ENCODE results near the gene AHRR. TPM values are rescaled to one million over a fixed set of nuclear protein-coding genes. Genes with fewer than 3 reads are reported as not detected.

The AHRR gene
- total RNA-seq, 1 donor: 54.6 TPM

GRCh38 chr5:454936-455335 lies 133.4 kb downstream of the AHRR start:
- no peak for DNase-seq (ENCODE audit: insufficient read length, low spot score, missing footprints)
- Histone ChIP-seq H3K36me3 (ENCODE audit: insufficient read depth, low read length) (peaks cover 88% of the 10 kb centered on the region), H2AFZ (ENCODE audit: low read length) (no peak overlapping the region), H3K27me3 (ENCODE audit: insufficient read depth, low read length) (no peaks in the 10 kb centered on the region), H3K4me2 (ENCODE audit: insufficient read depth, low read length) (no peak overlapping the region), H3K27ac (ENCODE audit: low read depth, low read length) (no peak overlapping the region), H3K9me3 (ENCODE audit: low read depth, low read length) (no peaks in the 10 kb centered on the region), H3K79me2 (ENCODE audit: insufficient read depth, low read length) (peaks cover 75% of the 10 kb centered on the region), H4K20me1 (ENCODE audit: insufficient read depth, low read length) (peaks cover 39% of the 10 kb centered on the region), H3K4me1 (ENCODE audit: insufficient read depth, low read length) (peaks cover 8% of the 10 kb centered on the region), H3K4me3 (ENCODE audit: insufficient read depth, low read length) (no peak overlapping the region)
- TF ChIP-seq CTCF (IDR thresholded peaks at IDR 0.05; ENCODE audit: extremely low read depth, low read depth, low read length): no peak

- Histone ChIP-seq H3K27me3 (ENCODE audit: insufficient read depth, low read length) (no peaks in the 10 kb centered on the region), H3K36me3 (ENCODE audit: insufficient read depth, low read length) (peaks cover 88% of the 10 kb centered on the region), H3K4me2 (ENCODE audit: insufficient read depth, low read length) (no peak overlapping the region), H3K4me3 (ENCODE audit: insufficient read depth, low read length) (no peak overlapping the region), H2AFZ (ENCODE audit: low read length) (no peak overlapping the region), H3K79me2 (ENCODE audit: insufficient read depth, low read length) (peaks cover 78% of the 10 kb centered on the region), H4K20me1 (ENCODE audit: insufficient read depth, low read length) (peaks cover 39% of the 10 kb centered on the region), H3K4me1 (ENCODE audit: insufficient read depth, low read length) (peaks cover 8% of the 10 kb centered on the region), H3K9me3 (ENCODE audit: low read depth, low read length) (no peaks in the 10 kb centered on the region), H3K27ac (ENCODE audit: low read depth, low read length) (no peak overlapping the region)
- peak; percentile 42 for DNase-seq (ENCODE audit: insufficient read length, low spot score, missing footprints)
- no peak for TF ChIP-seq CTCF (IDR thresholded peaks at IDR 0.05; ENCODE audit: extremely low read depth, low read depth, low read length)
Observed at GRCh38 chr5:455806-456205, 134.3 kb downstream of the AHRR start.

GRCh38 chr5:456351-457194 lies 135.1 kb downstream of the AHRR start:
- peak; percentile 76 for DNase-seq (ENCODE audit: insufficient read length, low spot score, missing footprints)
- Histone ChIP-seq H3K4me2 (ENCODE audit: insufficient read depth, low read length) (no peak overlapping the region), H3K79me2 (ENCODE audit: insufficient read depth, low read length) (peaks cover 73% of the 10 kb centered on the region), H3K36me3 (ENCODE audit: insufficient read depth, low read length) (peaks cover 83% of the 10 kb centered on the region), H3K4me3 (ENCODE audit: insufficient read depth, low read length) (no peak overlapping the region), H3K4me1 (ENCODE audit: insufficient read depth, low read length) (peaks cover 8% of the 10 kb centered on the region), H3K27ac (ENCODE audit: low read depth, low read length) (no peak overlapping the region), H4K20me1 (ENCODE audit: insufficient read depth, low read length) (peaks cover 39% of the 10 kb centered on the region), H3K27me3 (ENCODE audit: insufficient read depth, low read length) (no peaks in the 10 kb centered on the region), H2AFZ (ENCODE audit: low read length) (no peak overlapping the region), H3K9me3 (ENCODE audit: low read depth, low read length) (no peaks in the 10 kb centered on the region)
- no peak for TF ChIP-seq CTCF (IDR thresholded peaks at IDR 0.05; ENCODE audit: extremely low read depth, low read depth, low read length)

GRCh38 chr5:457195-457961 lies 135.9 kb downstream of the AHRR start:
- Histone ChIP-seq H4K20me1 (ENCODE audit: insufficient read depth, low read length) (peaks cover 38% of the 10 kb centered on the region), H3K4me3 (ENCODE audit: insufficient read depth, low read length) (no peak overlapping the region), H3K9me3 (ENCODE audit: low read depth, low read length) (no peaks in the 10 kb centered on the region), H3K27me3 (ENCODE audit: insufficient read depth, low read length) (no peaks in the 10 kb centered on the region), H3K4me2 (ENCODE audit: insufficient read depth, low read length) (no peak overlapping the region), H3K4me1 (ENCODE audit: insufficient read depth, low read length) (peaks cover 8% of the 10 kb centered on the region), H2AFZ (ENCODE audit: low read length) (no peak overlapping the region), H3K27ac (ENCODE audit: low read depth, low read length) (no peak overlapping the region), H3K36me3 (ENCODE audit: insufficient read depth, low read length) (peaks cover 83% of the 10 kb centered on the region), H3K79me2 (ENCODE audit: insufficient read depth, low read length) (peaks cover 65% of the 10 kb centered on the region)
- no peak for TF ChIP-seq CTCF (IDR thresholded peaks at IDR 0.05; ENCODE audit: extremely low read depth, low read depth, low read length)
- DNase-seq (ENCODE audit: insufficient read length, low spot score, missing footprints): peak; percentile 49

All from osteoblast (primary cell).